Daoy (cell line): ENCODE results near the gene MESD. TPM values are rescaled to one million over a fixed set of nuclear protein-coding genes. Genes with fewer than 3 reads are reported as not detected.
A peak's percentile ranks its signal among the peaks of the same experiment; 100 is the strongest.

Experiments
- DNase-seq: peaks from one replicate; pipeline ENCODE4 v3.0.0-alpha.2; 2015; ENCODE audit warnings: low read depth
- total RNA-seq: library from RNA; depleted of rRNA; stranded (reverse); fragments of >200 nt; shearing (Covaris generic); gene quantifications from 2 replicates; pipeline ENCODE4 v1.2.3, GENCODE V29; 2014; rRNA removed

MESD gene
- total RNA-seq = 14.2 and 22.3 TPM in 2 replicates

DNA sequence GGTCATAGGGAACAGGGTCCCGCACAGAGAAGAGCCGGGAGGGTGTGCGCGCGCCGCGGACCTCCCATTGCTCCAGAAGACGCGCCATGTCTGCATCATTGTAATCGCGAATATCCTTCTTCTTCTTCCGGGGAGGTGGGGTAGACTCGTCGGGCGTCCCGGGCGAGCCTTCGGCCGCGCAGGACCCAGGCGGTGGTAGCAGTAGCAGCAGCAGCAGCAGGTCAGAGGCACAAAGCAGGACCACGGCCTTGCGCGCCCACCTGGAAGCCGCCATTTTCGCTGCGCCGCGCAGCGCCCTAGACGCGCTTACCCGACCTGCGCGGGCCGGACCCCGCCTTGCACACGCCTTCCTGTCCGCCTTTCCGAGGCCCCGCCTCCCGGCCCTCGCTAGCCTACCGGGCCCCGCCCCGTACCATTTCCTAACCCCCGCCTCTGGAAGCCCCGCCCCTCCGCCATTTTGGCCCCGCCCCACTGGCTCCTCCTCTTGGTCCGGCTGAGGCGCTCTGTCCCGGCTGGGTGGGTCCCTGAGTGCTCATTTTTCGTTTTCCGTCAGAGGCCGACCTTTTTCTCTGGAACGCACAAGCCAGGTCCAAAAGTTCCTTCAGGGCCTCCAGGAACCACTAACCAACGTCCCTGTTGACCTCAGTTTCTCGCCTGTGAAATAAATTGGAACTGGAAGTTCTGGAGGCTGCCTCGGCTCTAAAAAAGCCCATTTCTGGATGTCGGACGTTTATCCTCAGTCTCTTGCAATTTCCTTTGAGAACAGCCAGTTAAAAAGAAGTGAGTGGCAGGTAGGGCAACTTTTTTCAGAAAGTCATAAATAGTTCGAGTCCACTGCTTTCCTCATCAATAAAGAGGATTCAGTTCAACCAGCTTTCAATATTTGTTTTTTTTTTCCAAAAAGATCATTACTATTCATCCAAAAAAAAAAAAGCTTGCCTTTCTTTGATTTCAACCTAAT lies at the start of gene MESD:
MESD (minus strand) TSS at position 302 of the 961 bp plus-strand sequence; CDS start at position 274, 28 bp downstream.
- peak; percentile 96 for DNase-seq

DNA sequence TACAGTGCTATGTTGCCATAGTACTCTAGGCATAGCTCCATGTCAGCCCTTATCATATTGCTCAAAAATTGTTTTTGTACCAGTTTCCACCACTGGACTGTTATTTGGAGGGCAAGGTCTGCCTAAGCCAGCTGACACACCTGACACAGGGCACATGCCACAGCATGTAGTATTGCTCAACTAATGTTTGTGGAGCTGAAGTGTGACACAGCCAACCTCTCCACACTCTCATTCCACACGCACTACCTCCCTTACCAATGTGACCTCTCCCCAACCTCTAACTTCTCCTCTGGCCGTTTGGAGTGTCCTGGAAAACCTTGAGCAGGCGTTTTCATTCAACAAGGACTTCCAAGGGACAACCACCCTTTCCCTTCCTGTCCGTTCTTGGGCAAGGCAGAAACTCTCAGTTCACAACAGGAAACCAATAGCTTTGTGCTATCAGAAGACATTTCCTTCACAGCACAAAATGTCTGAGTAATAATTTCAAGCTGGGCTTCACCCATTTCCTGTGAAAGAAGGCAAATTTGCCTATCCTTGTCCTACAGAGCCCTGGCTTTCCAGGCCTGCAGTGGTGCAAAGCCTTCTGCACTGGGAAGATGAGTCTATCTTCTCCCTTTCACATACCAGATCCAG lies 49.5 kb upstream of the MESD start:
- no peak for DNase-seq

GRCh38 chr15:81037952-81038743 lies 48.5 kb upstream of the MESD start:
- DNase-seq = no peak

GRCh38 chr15:81033508-81033907 lies 43.9 kb upstream of the MESD start:
- DNase-seq = no peak

DNA sequence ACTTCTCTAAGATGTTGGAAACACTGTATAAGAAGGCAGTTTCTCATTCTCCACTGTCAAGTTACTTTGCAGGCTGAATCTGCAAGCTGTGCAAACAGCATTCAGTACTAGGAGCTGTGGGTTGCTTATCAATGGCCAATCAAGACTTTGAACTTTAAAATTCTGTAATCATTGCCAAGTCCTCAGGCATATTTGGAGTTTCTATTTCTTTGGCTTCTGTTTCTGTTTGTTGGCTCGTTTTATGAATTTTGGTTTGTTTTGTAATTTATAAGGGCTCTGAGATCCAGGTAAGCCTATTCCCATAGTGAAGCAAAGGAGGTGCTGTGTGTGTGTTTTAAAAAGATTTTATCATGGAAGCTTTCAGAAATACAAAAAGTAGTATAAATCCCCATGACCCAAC lies 43.2 kb upstream of the MESD start:
- DNase-seq = no peak

DNA sequence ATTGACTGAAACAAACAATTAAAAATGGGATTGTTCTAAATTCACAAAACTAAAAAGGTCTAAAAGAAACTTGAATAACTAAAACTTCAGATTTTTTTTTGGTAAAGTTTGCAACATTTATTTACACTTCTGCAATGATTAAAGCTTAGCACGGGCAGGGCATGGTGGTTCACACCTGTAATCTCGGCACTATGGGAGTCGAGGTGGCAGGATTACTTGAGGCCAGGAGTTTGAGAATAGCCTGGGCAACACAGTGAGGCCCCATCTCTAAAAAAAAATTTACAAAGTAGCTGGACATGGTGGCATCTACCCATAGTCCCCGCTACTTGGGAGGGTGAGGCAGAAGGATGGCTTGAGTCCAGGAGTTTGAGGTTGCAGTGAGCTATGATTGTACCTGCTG lies 42.7 kb upstream of the MESD start:
- no peak for DNase-seq

- DNase-seq = no peak
These were observed 41.6 kb upstream of the MESD start for GRCh38 chr15:81031203-81031602.

- DNase-seq = no peak
These were observed 40.7 kb upstream of the MESD start for GRCh38 chr15:81030301-81030750.

DNA sequence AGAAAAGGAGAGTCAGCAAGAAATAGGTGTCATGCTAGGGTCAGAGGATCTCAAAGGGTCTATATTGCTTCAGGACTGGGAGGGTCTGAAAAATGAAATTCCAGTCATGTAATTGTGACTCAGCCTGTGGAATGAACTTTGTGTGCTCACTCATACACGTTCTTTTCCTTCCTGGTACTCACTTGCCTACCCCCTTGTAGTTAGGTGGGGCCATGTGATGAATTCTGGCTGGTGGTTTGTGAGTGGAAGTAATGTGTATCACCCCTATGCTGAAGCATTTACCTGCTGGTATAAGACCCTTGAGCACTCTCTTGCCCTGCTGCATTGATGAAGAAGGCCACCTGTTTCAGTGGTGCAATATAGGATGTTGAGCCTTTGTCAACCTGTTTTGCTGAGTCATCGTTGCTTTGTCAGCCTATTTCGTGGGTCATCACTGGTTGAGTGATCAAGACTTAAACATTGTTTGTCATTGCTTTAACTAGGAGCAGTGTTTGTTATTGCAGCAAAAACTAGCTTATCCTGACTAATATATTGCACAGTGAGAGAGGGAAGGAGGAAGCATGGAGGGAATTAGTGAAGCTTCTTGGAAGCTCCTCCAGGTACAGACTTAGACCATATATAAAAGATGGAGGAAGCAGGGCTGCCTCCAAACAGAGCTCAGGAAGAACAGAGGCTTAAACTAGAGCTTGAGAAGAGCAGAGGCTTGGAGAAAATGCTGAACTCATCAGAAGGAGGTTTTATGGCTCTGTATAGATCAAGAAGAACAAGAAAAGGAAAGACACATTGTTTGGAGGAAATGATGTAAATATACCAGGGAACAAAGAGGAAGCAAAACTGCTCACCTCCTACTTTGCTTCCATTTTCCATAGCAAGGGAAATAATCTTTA lies 40.0 kb upstream of the MESD start:
- peak; percentile 9 for DNase-seq

DNA sequence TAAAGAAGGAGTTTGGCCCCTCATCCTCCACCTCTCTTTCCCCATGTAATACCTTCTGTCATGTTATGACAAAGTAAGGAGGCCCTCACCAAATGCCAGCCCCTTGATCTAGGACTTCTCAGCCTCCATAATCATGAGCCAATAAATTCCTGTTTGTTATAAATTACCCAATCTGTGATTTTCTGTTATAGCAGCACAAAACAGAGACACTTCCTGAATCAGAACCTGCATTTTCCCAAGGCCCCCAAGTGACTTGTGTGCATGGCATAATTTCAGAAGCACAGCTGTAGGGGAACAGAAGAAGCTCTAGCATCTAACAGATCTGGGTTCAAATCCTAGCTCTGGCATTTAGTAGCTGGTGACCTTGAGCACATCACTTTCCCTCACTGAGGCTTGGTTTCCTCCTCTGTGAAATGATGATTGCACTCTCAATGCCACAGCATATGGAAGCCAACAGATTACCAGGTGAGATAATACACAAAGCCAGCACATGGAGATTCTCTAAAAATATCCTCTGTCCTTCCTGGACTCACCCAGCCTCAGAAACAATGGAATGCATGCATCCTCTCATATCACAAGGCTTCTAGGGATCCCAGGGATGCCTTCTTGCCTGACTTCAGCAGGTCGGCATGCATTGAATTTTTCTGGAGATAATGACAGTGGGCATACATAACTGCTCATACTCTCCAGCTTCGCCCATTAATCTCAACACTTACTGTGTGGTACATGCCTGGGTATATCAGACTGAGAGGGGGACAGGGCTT lies 37.4 kb upstream of the MESD start:
- no peak for DNase-seq

DNA sequence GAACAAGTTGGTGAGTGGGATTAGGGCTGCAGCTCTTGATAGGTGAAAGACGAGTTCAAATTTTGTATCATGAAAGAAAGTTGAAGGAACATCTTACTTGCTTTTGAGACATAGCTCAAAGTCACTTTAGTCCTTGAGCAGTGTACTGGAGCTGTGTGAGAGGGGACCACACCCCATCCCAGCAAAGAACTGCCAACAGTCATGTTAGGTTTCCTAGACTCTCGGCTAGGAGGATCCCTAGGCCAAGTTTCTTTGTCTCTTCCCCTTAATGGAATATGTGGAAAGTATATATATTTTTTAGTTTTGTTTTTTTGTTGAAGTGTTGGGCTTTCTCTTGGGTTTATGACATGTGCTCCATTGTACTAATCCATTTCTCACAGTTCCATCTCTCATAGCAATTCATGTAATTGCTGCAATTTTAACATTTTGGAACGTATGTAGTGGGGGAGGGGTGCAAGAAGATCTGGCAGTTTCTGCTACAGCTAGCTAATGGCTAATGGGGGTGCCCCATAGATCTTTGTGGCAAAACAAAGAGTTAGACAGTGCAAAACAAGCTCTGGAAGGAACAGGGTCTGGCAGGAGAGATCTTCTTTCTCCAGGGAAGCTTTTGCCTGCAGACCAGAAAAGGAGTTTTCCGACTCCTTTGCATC lies 36.2 kb upstream of the MESD start:
- DNase-seq = no peak

DNA sequence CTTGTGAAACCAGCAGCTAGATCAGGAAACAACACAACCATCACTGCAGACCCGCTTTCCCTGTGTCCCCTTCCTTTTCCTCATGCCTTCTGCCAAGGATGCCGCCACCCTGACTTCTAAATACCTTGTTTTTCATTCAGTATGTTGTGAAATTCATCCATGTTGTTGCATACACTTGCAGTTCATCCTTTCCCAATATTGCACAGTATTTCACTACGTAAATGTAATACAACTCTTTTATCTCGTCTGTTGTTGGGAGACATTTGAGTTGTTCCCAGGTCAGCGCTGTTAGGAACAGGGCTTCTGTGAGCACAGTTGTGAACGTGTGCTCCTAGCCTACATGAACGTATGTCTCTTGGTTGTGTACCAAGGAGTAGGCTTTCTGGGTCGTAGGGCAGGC lies 35.3 kb upstream of the MESD start:
- no peak for DNase-seq

GRCh38 chr15:81024265-81024872 lies 34.8 kb upstream of the MESD start:
- DNase-seq = no peak

DNA sequence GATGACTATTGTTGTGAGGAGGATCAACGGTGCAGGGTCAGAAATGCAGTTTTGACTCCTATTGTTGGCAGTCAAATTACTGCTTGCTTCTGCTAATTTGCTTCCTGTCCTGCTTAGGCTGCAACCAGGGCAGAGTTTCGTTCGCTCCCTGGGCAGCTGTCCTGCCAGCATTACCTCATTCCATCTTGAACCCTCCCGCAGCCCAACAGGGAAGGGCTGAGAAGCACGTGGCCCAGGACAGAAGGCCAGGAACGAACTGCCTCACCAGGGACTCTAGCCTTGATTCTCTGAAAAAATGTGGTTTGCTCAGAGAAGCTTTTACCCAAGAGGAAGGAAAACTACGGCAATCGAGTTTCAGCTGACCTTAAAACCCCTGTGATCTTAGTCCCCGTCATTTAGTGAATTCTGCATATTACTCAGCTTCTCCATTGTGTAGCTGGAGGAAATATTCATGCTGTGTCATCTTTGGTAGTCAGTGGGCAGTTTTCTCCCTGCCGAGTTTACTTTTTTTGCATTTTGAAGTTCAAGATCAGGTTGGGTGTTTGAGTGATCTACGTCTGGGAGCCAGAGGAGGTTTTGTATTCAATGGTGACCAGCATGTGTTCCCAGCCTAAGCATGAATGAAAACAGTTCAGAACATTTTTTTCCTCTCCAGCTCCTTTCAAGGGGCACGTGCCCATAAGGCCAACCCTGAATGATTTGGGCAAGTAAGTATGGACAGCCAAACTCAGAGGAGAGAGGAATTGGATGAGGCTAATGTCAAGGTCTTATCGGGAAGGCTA lies 34.1 kb upstream of the MESD start:
- DNase-seq = peak; percentile 50

DNA sequence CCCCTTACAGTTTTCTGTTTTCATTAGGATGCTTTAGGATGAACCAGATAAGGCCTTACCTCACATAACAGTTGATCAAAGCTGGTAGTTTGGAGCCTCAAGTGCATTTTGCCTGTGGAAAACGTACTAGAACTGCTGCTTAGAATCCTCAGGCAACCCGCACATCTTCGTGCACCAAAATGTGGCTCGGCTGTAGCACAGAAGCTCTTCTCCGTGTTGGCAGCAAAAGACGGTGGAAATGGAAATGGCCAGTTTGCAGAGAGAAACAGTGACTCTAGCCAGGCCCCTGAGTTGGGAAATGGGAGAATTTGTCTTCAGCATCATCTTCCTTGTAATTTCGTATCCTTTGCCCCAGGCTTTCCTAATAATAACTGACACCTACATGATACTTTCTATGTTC lies 31.7 kb upstream of the MESD start:
- DNase-seq = no peak

DNA sequence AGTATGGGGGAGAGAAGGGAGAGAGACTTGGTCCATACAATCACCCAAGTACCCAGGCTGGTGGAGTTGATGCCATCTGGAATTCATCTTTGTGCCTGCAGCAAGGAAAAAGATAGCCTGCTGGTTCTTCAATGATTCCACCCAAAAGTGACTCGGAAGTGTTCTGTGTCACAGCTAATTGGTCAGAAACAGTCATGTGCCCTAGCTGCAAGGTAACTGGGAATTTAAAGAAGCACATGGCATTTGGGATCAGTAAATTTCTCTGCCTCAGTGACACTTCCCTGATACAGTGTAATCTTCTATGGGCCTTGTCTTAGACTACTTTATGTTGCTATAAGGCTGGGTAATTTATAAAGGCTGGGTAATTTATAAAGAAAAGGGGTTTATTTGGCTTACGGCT lies 28.6 kb upstream of the MESD start:
- no peak for DNase-seq

DNA sequence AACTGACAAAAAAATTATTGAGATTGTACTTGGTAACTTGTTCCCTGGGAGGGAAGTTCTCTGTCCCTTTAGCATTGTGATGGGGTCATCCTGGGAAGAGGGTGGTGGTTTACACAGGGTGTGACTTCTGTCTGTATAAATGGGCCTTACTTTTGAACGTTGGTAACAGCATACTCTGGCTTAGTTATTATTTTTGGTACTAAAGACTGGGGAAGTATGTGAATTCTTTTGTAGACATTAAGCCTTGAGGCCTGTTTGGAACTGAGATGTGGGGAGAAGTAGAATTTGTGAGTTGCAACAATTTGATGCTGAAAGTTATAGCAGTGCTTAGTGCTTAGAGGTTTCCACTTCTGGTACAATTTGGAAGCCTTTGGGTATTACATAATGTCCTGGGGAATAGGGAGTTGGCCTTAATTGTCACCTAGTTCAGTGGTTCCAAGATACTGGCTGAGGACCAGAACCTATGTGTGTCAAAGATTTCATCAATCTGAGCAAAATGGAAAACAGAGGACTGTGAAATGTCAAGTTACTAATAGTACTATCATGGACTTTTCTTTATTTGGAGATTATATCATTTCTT lies 27.0 kb upstream of the MESD start:
- DNase-seq = no peak
